Nephron (organoid): ENCODE measurements around the gene TULP4.

Source experiments
- H3K27ac Mint-ChIP-seq, 3 experiments: 2 replicates each; pipeline ENCODE4 v1.8.0; 2020; ENCODE audit warnings: mixed read lengths in 3 of 3, mild to moderate bottlenecking in 2 of 3, moderate library complexity in 1 of 3
- H3K27me3 Mint-ChIP-seq: 2 replicates; pipeline ENCODE4 v1.8.0; 2021; ENCODE audit warnings: low read depth, mild to moderate bottlenecking, moderate library complexity, mixed read lengths
- H3K36me3 Mint-ChIP-seq: 2 replicates; pipeline ENCODE4 v1.8.0; 2020; ENCODE audit warnings: low read depth, mixed read lengths
- H3K4me1 Mint-ChIP-seq: 2 replicates; pipeline ENCODE4 v1.8.0; 2020; ENCODE audit warnings: mixed read lengths
- H3K4me3 Mint-ChIP-seq, 3 experiments: 2 replicates each; pipeline ENCODE4 v1.8.0; 2020; ENCODE audit warnings: mild to moderate bottlenecking in 3 of 3, mixed read lengths in 3 of 3, moderate library complexity in 2 of 3
- H3K9me3 Mint-ChIP-seq: 2 replicates; pipeline ENCODE4 v1.8.0; 2020; ENCODE audit warnings: mixed read lengths
- CTCF ChIP-seq, 3 experiments: fragments of 200-600 bp; sonication (generic); IDR thresholded peaks; one replicate each; pipeline ENCODE4 v1.5.0; 2021; ENCODE audit warnings: antibody characterized with exemption in 3 of 3; ENCODE audit not compliant: unreplicated experiment in 3 of 3

Gene TULP4, protein sequence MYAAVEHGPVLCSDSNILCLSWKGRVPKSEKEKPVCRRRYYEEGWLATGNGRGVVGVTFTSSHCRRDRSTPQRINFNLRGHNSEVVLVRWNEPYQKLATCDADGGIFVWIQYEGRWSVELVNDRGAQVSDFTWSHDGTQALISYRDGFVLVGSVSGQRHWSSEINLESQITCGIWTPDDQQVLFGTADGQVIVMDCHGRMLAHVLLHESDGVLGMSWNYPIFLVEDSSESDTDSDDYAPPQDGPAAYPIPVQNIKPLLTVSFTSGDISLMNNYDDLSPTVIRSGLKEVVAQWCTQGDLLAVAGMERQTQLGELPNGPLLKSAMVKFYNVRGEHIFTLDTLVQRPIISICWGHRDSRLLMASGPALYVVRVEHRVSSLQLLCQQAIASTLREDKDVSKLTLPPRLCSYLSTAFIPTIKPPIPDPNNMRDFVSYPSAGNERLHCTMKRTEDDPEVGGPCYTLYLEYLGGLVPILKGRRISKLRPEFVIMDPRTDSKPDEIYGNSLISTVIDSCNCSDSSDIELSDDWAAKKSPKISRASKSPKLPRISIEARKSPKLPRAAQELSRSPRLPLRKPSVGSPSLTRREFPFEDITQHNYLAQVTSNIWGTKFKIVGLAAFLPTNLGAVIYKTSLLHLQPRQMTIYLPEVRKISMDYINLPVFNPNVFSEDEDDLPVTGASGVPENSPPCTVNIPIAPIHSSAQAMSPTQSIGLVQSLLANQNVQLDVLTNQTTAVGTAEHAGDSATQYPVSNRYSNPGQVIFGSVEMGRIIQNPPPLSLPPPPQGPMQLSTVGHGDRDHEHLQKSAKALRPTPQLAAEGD (N-terminal part only)

GRCh38 chr6:158312165-158312564 is at the start of gene TULP4:
TSS of gene TULP4 (plus strand) at chr6:158312465. CDS start at chr6:158314017, 1,552 bp downstream.
- Mint-ChIP-seq H3K27ac (peak within 1 kb of the TSS; percentile 62 to 69 (median 67)), H3K4me1 (peaks cover 29% of the 10 kb centered on the region), H3K4me3 (no peak within 1 kb of the TSS), H3K27me3 (no peaks in the 10 kb centered on the region), H3K9me3 (peaks cover 20% of the 10 kb centered on the region), H3K36me3 (peaks cover 81% of the 10 kb centered on the region)
- no peak for TF ChIP-seq CTCF (IDR thresholded peaks at IDR 0.05; ENCODE audit: unreplicated experiment in 3 of 3)

GRCh38 chr6:158262755-158263154 is 49.5 kb upstream of the TULP4 start:
- Mint-ChIP-seq H3K9me3 (no peaks in the 10 kb centered on the region), H3K4me3 (no peak overlapping the region), H3K27ac (no peak overlapping the region), H3K36me3 (peaks cover 74% of the 10 kb centered on the region), H3K4me1 (peaks cover 6% of the 10 kb centered on the region), H3K27me3 (no peaks in the 10 kb centered on the region)
- TF ChIP-seq CTCF (IDR thresholded peaks at IDR 0.05; ENCODE audit: unreplicated experiment in 3 of 3), result no peak

DNA sequence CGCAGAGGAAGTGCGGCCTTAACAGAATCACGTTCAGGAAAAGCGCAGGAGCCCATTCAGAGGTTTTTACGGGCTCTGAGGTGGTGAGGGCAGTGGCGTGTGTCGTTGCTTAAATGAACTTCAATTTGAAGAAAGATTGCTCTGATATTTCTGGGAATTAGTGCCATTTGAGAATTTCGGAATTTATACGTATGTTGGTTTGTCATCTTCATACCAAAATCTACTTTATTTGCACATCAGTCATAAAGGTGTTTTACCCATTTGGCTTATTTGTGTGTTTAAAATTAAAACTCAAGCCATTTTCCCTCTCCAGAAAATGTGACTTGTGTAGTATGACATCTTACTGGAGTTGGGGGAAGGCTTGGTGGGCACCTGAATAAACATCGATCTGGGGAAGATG is 48.1 kb upstream of the TULP4 start:
- H3K4me1 Mint-ChIP-seq, result no peaks in the 10 kb centered on the region

GRCh38 chr6:158266131-158266530 is 46.1 kb upstream of the TULP4 start:
- no peaks in the 10 kb centered on the region for H3K27me3 Mint-ChIP-seq
- H3K36me3 Mint-ChIP-seq, result peaks cover 71% of the 10 kb centered on the region

More for the DNA sequence above, 48.1 kb upstream of the TULP4 start:
- no peaks in the 10 kb centered on the region for H3K9me3 Mint-ChIP-seq
- H3K4me3 Mint-ChIP-seq, result no peak overlapping the region
- H3K27me3 Mint-ChIP-seq, result no peaks in the 10 kb centered on the region
- TF ChIP-seq CTCF (IDR thresholded peaks at IDR 0.05; ENCODE audit: unreplicated experiment in 3 of 3), result no peak
- no peak overlapping the region for H3K27ac Mint-ChIP-seq
- peaks cover 80% of the 10 kb centered on the region for H3K36me3 Mint-ChIP-seq

GRCh38 chr6:158268361-158269147 is 43.7 kb upstream of the TULP4 start:
- no peak for TF ChIP-seq CTCF (IDR thresholded peaks at IDR 0.05; ENCODE audit: unreplicated experiment in 3 of 3)
- H3K9me3 Mint-ChIP-seq, result no peaks in the 10 kb centered on the region
- no peak overlapping the region for H3K4me3 Mint-ChIP-seq

More at GRCh38 chr6:158266131-158266530, 46.1 kb upstream of the TULP4 start:
- TF ChIP-seq CTCF (IDR thresholded peaks at IDR 0.05; ENCODE audit: unreplicated experiment in 3 of 3), result no peak
- H3K4me3 Mint-ChIP-seq, result no peak overlapping the region
- H3K4me1 Mint-ChIP-seq, result no peaks in the 10 kb centered on the region
- no peak overlapping the region for H3K27ac Mint-ChIP-seq
- H3K9me3 Mint-ChIP-seq, result no peaks in the 10 kb centered on the region

More at GRCh38 chr6:158268361-158269147, 43.7 kb upstream of the TULP4 start:
- Mint-ChIP-seq H3K4me1 (no peaks in the 10 kb centered on the region), H3K27me3 (no peaks in the 10 kb centered on the region), H3K27ac (no peak overlapping the region), H3K36me3 (peaks cover 68% of the 10 kb centered on the region)
